G401 (cell line): Measurements from ENCODE around the gene RNFT1. TPM values are rescaled to one million over a fixed set of nuclear protein-coding genes. Genes with fewer than 3 reads are reported as not detected.
"Not testable (repeated sequence)": the region's sequence is repeated elsewhere in the genome, so short reads cannot be mapped to it uniquely, and the experiment has no call there.

Experiments used
- DNase-seq: peaks from one replicate; pipeline ENCODE4 v3.0.0-alpha.2; 2015; ENCODE audit warnings: low spot score
- in situ Hi-C: cut with HindIII; loops from 2 replicates; pipeline ENCODE4 v1.10.0; 2016; ENCODE audit warnings: low sequenced_read_pairs, mixed read lengths
- total RNA-seq: library from RNA; depleted of rRNA; stranded (reverse); fragments of >200 nt; shearing (Covaris generic); gene quantifications from 2 replicates; pipeline ENCODE4 v1.2.3, GENCODE V29; 2014; rRNA removed

RNFT1 gene
- total RNA-seq, 1 experiment from 2014 or later: 19.4 TPM

DNA sequence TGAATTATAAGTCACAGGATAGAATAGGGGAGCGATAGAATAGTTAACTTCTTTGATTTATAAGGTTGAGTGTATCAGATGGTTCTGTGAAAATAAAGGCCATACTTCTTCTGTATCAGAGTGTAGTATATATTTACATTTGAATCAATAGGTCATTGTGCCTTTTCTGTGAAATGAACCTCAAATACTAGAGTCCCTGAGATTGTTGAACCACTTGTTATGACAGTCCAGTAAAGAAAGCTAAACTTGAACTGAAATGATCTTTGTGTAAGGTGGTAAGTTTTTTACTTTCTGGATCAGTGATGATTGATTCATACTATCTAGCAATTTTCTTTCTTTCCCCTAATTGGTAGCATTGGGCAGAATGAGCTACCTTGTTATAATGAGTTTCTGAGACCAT, 31.2 kb downstream of the RNFT1 start:
- DNase-seq, in situ Hi-C loops: not testable (repeated sequence)

- in situ Hi-C loops, DNase-seq: not testable (repeated sequence)
Observed at GRCh38 chr17:59930768-59931167, 33.8 kb downstream of the RNFT1 start.

DNA sequence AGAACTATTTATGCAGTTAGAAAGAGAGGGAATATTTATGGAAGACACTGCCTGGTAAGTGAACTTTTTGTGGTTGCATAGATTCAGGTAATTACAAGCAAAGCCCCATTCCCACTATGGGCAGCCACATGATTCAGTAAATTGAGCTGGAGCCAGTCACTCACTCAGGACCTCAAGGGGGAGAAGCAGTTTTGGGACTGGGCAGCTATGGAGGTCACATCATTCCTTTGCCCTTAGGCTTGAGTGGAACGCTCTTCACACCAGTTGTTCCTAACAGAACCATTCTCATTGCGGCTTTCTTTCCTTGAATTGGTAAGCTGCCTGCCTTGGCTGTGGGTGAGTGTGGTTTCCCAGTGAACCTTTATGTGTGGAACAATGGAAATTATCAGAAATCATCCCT, 34.4 kb downstream of the RNFT1 start:
- in situ Hi-C loops, DNase-seq: not testable (repeated sequence)

DNA sequence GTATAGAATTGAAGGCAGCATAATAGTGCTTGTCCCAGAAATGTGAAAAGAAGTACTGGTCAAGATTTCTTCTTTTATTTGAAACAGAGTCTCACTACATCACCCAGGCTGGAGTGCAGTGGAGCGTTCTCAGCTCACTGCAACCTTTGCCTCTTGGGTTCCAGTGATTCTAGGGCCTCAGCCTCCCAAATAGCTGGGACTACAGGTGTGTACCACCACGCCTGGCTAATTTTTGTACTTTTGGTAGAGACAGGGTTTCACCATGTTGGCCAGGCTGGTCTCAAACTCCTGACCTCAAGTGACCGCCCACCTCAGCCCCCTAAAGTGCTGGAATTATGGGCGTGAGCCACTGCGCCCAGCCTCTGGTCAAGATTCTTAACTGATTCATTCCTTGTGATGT, 43.9 kb downstream of the RNFT1 start:
- DNase-seq, in situ Hi-C loops: not testable (repeated sequence)

GRCh38 chr17:59916446-59916845, 48.1 kb downstream of the RNFT1 start:
- in situ Hi-C loops: no loop called here
- DNase-seq: no peak

DNA sequence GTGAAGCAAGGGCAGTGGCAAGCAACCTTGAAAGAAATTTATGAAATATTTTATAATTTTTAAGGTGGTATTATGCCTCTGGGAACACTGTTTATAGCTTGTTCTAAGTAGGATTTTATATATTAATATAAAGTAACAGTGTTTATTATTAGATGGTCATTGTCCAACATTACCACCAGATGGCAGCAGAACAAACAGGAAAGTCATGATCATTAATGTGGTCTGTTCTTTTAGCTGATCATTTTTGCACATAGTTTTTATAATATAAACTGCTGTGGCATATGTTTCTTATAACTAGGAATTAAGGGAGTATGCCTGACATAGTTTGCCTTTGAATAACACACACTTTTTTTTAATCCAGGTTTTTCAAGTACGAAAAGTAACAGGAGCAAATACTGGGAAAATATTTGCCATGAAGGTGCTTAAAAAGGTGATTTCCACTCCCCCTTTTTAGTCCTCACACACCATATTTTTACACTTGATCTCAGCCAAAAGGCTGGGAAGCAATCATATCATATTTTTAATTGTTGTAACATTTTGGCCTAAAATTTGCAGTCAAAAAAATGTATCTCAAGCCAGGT, 50.2 kb downstream of the RNFT1 start:
- in situ Hi-C loops: no loop called here
- peak; percentile 58 for DNase-seq

- no peak for DNase-seq
- in situ Hi-C loops: no loop called here
Observed at GRCh38 chr17:59907467-59907866, 57.1 kb downstream of the RNFT1 start.

DNA sequence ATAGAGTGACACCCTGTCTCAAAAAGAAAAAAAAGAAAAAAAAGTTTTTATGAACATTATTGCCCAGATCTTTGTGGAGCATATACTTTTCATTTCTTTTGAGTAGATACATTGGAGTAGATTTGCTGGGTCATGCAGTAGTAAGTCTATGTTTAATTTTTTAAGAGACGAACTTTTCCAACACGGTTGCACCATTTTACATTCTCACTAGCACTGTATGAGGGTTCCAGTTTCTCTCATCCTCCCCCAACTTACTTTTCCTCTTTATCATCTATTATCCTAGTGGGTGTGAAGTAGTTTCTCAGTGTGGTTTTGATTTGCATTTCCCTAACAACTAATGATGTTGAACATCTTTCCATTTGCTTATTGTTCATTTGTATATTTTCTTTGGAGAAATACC, 61.1 kb downstream of the RNFT1 start:
- DNase-seq: no peak
- in situ Hi-C loops: no loop called here

Other genes with a start within 250 kb of the RNFT1 start
- 16.7 and 24.0 TPM in 2 replicates for gene TUBD1, start 71.8 kb downstream of the RNFT1 start, total RNA-seq
- gene RPS6KB1, start 71.6 kb downstream of the RNFT1 start, total RNA-seq: 16.6 and 23.0 TPM in 2 replicates
- gene HEATR6, start 114.2 kb upstream of the RNFT1 start, total RNA-seq: 22.8 and 27.8 TPM in 2 replicates
- not detected in 2 replicates for gene CA4, start 185.2 kb upstream of the RNFT1 start, total RNA-seq